Right ventricle myocardium inferior (tissue), 1 donor: Measurements from ENCODE around the gene TRIM43B. TPM values are rescaled to one million over a fixed set of nuclear protein-coding genes. Genes with fewer than 3 reads are reported as not detected.
"Not testable (repeated sequence)": the region's sequence is repeated elsewhere in the genome, so short reads cannot be mapped to it uniquely, and the experiment has no call there.

Experiments used
- ATAC-seq: fragments of 200-7000 bp; cut with Tn5 transposase; one replicate; pipeline ENCODE4 v1.9.1; 2020; ENCODE audit warnings: mild to moderate bottlenecking, moderate library complexity
- DNase-seq: peaks from one replicate; pipeline ENCODE4 v3.0.0; 2021; ENCODE audit errors: missing footprints
- intact Hi-C: fragments of 100-400 bp; cut with DNase I; formaldehyde crosslinking; loops from one replicate; pipeline ENCODE4 v1.11.0; 2022
- total RNA-seq: library from RNA; stranded (reverse); fragmentation: NEBNext Ultra II Directional; extraction: Animal tissue kit (Norgen Biotek cat#: 25700); gene quantifications from one replicate; pipeline ENCODE4 v1.2.1, GENCODE V29; 2021
- donor health status: DM: no; HTN: yes; CAD: no; lungs with severe emphysema.

TRIM43B gene
- total RNA-seq, 1 donor from 2014 or later = not detected

- ATAC-seq = peak; percentile 58
- intact Hi-C loops, DNase-seq: not testable (repeated sequence)
Measured at GRCh38 chr2:95435162-95435871, 49.2 kb downstream of the TRIM43B start.

GRCh38 chr2:95434507-95435076 lies 50.0 kb downstream of the TRIM43B start:
- DNase-seq, intact Hi-C loops: not testable (repeated sequence)
- ATAC-seq = peak; percentile 84

GRCh38 chr2:95433973-95434372 lies 50.6 kb downstream of the TRIM43B start:
- intact Hi-C loops, ATAC-seq, DNase-seq: not testable (repeated sequence)

GRCh38 chr2:95433373-95433772 lies 51.2 kb downstream of the TRIM43B start:
- ATAC-seq, intact Hi-C loops, DNase-seq: not testable (repeated sequence)

- intact Hi-C loops, DNase-seq: not testable (repeated sequence)
- peak; percentile 72 for ATAC-seq
Measured at GRCh38 chr2:95429748-95430467, 54.6 kb downstream of the TRIM43B start.

- DNase-seq, intact Hi-C loops, ATAC-seq: not testable (repeated sequence)
Measured at GRCh38 chr2:95427196-95427867, 57.2 kb downstream of the TRIM43B start.

Other genes starting within 250 kb of the TRIM43B start
- gene PROM2, start 210.3 kb downstream of the TRIM43B start, total RNA-seq = 0.32 TPM
- gene KCNIP3, start 187.4 kb downstream of the TRIM43B start, total RNA-seq = 8.7 TPM
- 41.6 TPM for gene FAHD2A, start 82.0 kb downstream of the TRIM43B start, total RNA-seq
- gene TRIM43, start 107.2 kb upstream of the TRIM43B start, total RNA-seq = not detected